IMR-90 (cell line): ENCODE data around the gene PRKCH. TPM values are rescaled to one million over a fixed set of nuclear protein-coding genes. Genes with fewer than 3 reads are reported as not detected.

ENCODE experiments used
- ATAC-seq: fragments of 200-7000 bp; cut with Tn5 transposase; 2 replicates; pipeline ENCODE4 v1.9.1; 2020; ENCODE audit warnings: low read depth, mild to moderate bottlenecking, moderate library complexity
- BruUV-seq: library from RNA; stranded (reverse); fragments of 400-500 nt; replicated peaks from 2 replicates; lab custom pipeline; 2021; lab: Mats Ljungman, UMichigan
- CTCF ChIA-PET: fragments of 300-600 bp; formaldehyde crosslinking; extraction: SDS; loops from one replicate; lab custom pipeline; 2021; ENCODE audit warnings: antibody characterized with exemption; lab: Yijun Ruan, JAX
- POLR2A ChIA-PET: fragments of 300-600 bp; sonication (Branson Sonifier 250); formaldehyde crosslinking; loops from one replicate; lab custom pipeline; 2022; ENCODE audit warnings: antibody characterized with exemption; ENCODE audit not compliant: unreplicated experiment; lab: Charles Lee
- DNase-seq: peaks from one replicate; pipeline ENCODE4 v3.0.0; 2013
- H2AFZ ChIP-seq: replicated peaks from 2 replicates; pipeline ENCODE3; 2013; ENCODE audit warnings: low read length, mild to moderate bottlenecking; ENCODE audit not compliant: poor library complexity
- H2AK5ac ChIP-seq: 2 replicates; pipeline ENCODE4 v1.6.1; 2013; ENCODE audit warnings: low read depth, low read length, inconsistent platforms
- H2AK9ac ChIP-seq: replicated peaks from 2 replicates; pipeline ENCODE3; 2013; ENCODE audit warnings: mild to moderate bottlenecking, low read depth, low read length, moderate library complexity; ENCODE audit not compliant: poor library complexity
- H2BK120ac ChIP-seq: 2 replicates; pipeline ENCODE4 v1.6.1; 2013; ENCODE audit warnings: low read depth, low read length, inconsistent platforms
- H2BK15ac ChIP-seq: 3 replicates; pipeline ENCODE4 v1.6.1; 2013; ENCODE audit warnings: low read depth, low read length, inconsistent platforms
- H2BK20ac ChIP-seq: 2 replicates; pipeline ENCODE4 v1.6.1; 2013; ENCODE audit warnings: low read depth, mild to moderate bottlenecking, inconsistent platforms, low read length, moderate library complexity
- H2BK5ac ChIP-seq: 2 replicates; pipeline ENCODE4 v1.6.1; 2013; ENCODE audit warnings: mild to moderate bottlenecking, low read depth, low read length, inconsistent platforms; ENCODE audit not compliant: poor library complexity, severe bottlenecking
- H3K14ac ChIP-seq: replicated peaks from 2 replicates; pipeline ENCODE4 v1.6.1; 2013; ENCODE audit warnings: low read depth, low read length, inconsistent platforms
- H3K18ac ChIP-seq: 2 replicates; pipeline ENCODE4 v1.6.1; 2013; ENCODE audit warnings: low read depth, low read length, control low read depth
- H3K23ac ChIP-seq: 2 replicates; pipeline ENCODE4 v1.6.1; 2013; ENCODE audit warnings: low read depth, low read length, inconsistent platforms
- H3K27ac ChIP-seq: 2 replicates; pipeline ENCODE4 v1.5.1; 2013; ENCODE audit warnings: mild to moderate bottlenecking, control low read depth, low read length; ENCODE audit not compliant: insufficient read depth
- H3K27me3 ChIP-seq: 2 replicates; pipeline ENCODE4 v1.6.1; 2013; ENCODE audit warnings: low read length; ENCODE audit not compliant: control insufficient read depth, insufficient read depth
- H3K36me3 ChIP-seq: 2 replicates; pipeline ENCODE4 v1.6.1; 2013; ENCODE audit warnings: low read length, mixed read lengths; ENCODE audit not compliant: control insufficient read depth, insufficient read depth
- H3K4ac ChIP-seq: 2 replicates; pipeline ENCODE4 v1.6.1; 2013; ENCODE audit warnings: low read depth, low read length, inconsistent platforms
- H3K4me1 ChIP-seq: 2 replicates; pipeline ENCODE4 v1.6.1; 2013; ENCODE audit warnings: low read length, mixed read lengths; ENCODE audit not compliant: control insufficient read depth, insufficient read depth
- H3K4me2 ChIP-seq: 2 replicates; pipeline ENCODE4 v1.6.1; 2013; ENCODE audit warnings: low read depth, mild to moderate bottlenecking, control low read depth, low read length, moderate library complexity
- H3K4me3 ChIP-seq: 2 replicates; pipeline ENCODE4 v1.5.1; 2013; ENCODE audit warnings: low read depth, mild to moderate bottlenecking, control low read depth, low read length, moderate library complexity; ENCODE audit not compliant: insufficient read depth
- H3K56ac ChIP-seq: 2 replicates; pipeline ENCODE4 v1.6.1; 2013; ENCODE audit warnings: low read length, inconsistent platforms; ENCODE audit not compliant: insufficient read depth; ENCODE audit errors: extremely low read depth
- H3K79me1 ChIP-seq, 2 experiments: 2 replicates each; pipeline ENCODE4 v1.6.1; 2013; ENCODE audit warnings: low read length in 2 of 2, inconsistent platforms in 1 of 2, low read depth in 1 of 2
- H3K9ac ChIP-seq: 2 replicates; pipeline ENCODE4 v1.6.1; 2013; ENCODE audit warnings: low read depth, low read length, control low read depth
- H3K9me1 ChIP-seq: 2 replicates; pipeline ENCODE4 v1.6.1; 2013; ENCODE audit warnings: low read length, inconsistent platforms; ENCODE audit not compliant: insufficient read depth
- H3K9me3 ChIP-seq: 2 replicates; pipeline ENCODE4 v1.6.1; 2013; ENCODE audit warnings: low read length; ENCODE audit not compliant: control insufficient read depth, insufficient read depth
- H4K20me1 ChIP-seq: 2 replicates; pipeline ENCODE4 v1.6.1; 2013; ENCODE audit warnings: low read length, inconsistent platforms; ENCODE audit not compliant: insufficient read depth
- H4K5ac ChIP-seq: 2 replicates; pipeline ENCODE4 v1.6.1; 2013; ENCODE audit warnings: mild to moderate bottlenecking, low read depth, low read length, control low read depth
- H4K8ac ChIP-seq, 2 experiments: 2 replicates each; pipeline ENCODE4 v1.6.1; 2013; ENCODE audit warnings: low read depth in 2 of 2, low read length in 2 of 2, control low read depth in 1 of 2, inconsistent platforms in 1 of 2
- H4K91ac ChIP-seq: 2 replicates; pipeline ENCODE4 v1.6.1; 2013; ENCODE audit warnings: low read depth, low read length, inconsistent platforms; ENCODE audit not compliant: insufficient read depth
- CHD1 ChIP-seq: IDR thresholded peaks from 2 replicates; pipeline ENCODE4 v1.6.1; 2012; ENCODE audit warnings: low read depth, low read length, improper control_type of control experiment
- FOS ChIP-seq: fragments of 150-350 bp; IDR thresholded peaks from 2 replicates; pipeline ENCODE4 v1.6.1; 2016; ENCODE audit warnings: low read depth, low read length
- MAFK ChIP-seq: IDR thresholded peaks from 2 replicates; pipeline ENCODE4 v1.6.1; 2012; ENCODE audit warnings: low read depth, low read length, improper control_type of control experiment
- MAZ ChIP-seq: IDR thresholded peaks from 2 replicates; pipeline ENCODE4 v1.6.1; 2012; ENCODE audit warnings: low read depth, mild to moderate bottlenecking, low read length, improper control_type of control experiment, moderate library complexity, borderline replicate concordance
- NFE2L2 ChIP-seq: fragments of 150-350 bp; IDR thresholded peaks from 2 replicates; pipeline ENCODE4 v1.6.1; 2016; ENCODE audit warnings: low read depth, mild to moderate bottlenecking, low read length
- POLR2A ChIP-seq: IDR thresholded peaks from 2 replicates; pipeline ENCODE4 v1.6.1; 2012; ENCODE audit warnings: mild to moderate bottlenecking, low read depth, low read length
- RAD21 ChIP-seq: IDR thresholded peaks from 2 replicates; pipeline ENCODE4 v1.6.1; 2012; ENCODE audit warnings: low read length, improper control_type of control experiment
- RCOR1 ChIP-seq: IDR thresholded peaks from 2 replicates; pipeline ENCODE4 v1.6.1; 2012; ENCODE audit warnings: mild to moderate bottlenecking, low read length, improper control_type of control experiment; ENCODE audit not compliant: insufficient replicate concordance
- RFX5 ChIP-seq: IDR thresholded peaks from 2 replicates; pipeline ENCODE4 v1.8.0; 2012; ENCODE audit warnings: low read depth, mild to moderate bottlenecking, low read length, moderate library complexity
- SMC3 ChIP-seq: fragments of 150-350 bp; IDR thresholded peaks from 2 replicates; pipeline ENCODE4 v1.6.1; 2016; ENCODE audit warnings: low read depth, mild to moderate bottlenecking, antibody characterized with exemption, low read length, moderate library complexity
- WGBS, 2 experiments: methylation state at CpG; one replicate each; pipeline versions ENCODE4 v1.1.5 to v1.1.7; 2013; ENCODE audit warnings: missing lambda C conversion rate in 2 of 2; ENCODE audit not compliant: insufficient read length in 1 of 2; ENCODE audit errors: extremely low coverage in 2 of 2; 5-methylcytosine and 5-hydroxymethylcytosine counted together
- dilution Hi-C: fragments of 300-500 bp; cut with HindIII; formaldehyde crosslinking; loops from one replicate; pipeline ENCODE4 v1.14.3; 2018; ENCODE audit warnings: low sequenced_read_pairs; ENCODE audit not compliant: unreplicated experiment
- in situ Hi-C: fragments of 300-500 bp; cut with MboI; formaldehyde crosslinking; loops from 3 replicates; pipeline ENCODE4 v1.14.3; 2019; ENCODE audit warnings: low sequenced_read_pairs, inconsistent platforms, mixed read lengths
- intact Hi-C: fragments of 100-400 bp; cut with micrococcal nuclease; formaldehyde crosslinking; loops from 2 replicates; pipeline ENCODE4 v1.10.0; 2022
- polyA plus RNA-seq, 3 experiments: library from polyadenylated mRNA; depleted of rRNA; stranded (reverse); fragments of >200 nt; gene quantifications; 2 replicates each; pipeline ENCODE4 v1.2.3, GENCODE V29; 2012; ENCODE audit warnings: low replicate concordance in 1 of 3
- total RNA-seq: library from RNA; depleted of rRNA; stranded (reverse); fragments of >200 nt; gene quantifications from 2 replicates; pipeline ENCODE4 v1.2.3, GENCODE V29; 2012
- TF ChIP-seq, protein P1 (sequence below): conservative IDR thresholded peaks from 2 replicates; pipeline ENCODE4 v1.5.1; 2012; ENCODE audit warnings: mild to moderate bottlenecking, low read depth, low read length, improper control_type of control experiment
- TF ChIP-seq, protein P2 (sequence below): fragments of 150-350 bp; IDR thresholded peaks from 2 replicates; pipeline ENCODE4 v1.6.1; 2016; ENCODE audit warnings: low read depth, mild to moderate bottlenecking, low read length, moderate library complexity, borderline replicate concordance

PRKCH gene
- total and polyA plus RNA-seq, 2 of the 4 experiments (the other 2 are of a cell fraction), result 1.6 to 2.3 TPM

DNA sequence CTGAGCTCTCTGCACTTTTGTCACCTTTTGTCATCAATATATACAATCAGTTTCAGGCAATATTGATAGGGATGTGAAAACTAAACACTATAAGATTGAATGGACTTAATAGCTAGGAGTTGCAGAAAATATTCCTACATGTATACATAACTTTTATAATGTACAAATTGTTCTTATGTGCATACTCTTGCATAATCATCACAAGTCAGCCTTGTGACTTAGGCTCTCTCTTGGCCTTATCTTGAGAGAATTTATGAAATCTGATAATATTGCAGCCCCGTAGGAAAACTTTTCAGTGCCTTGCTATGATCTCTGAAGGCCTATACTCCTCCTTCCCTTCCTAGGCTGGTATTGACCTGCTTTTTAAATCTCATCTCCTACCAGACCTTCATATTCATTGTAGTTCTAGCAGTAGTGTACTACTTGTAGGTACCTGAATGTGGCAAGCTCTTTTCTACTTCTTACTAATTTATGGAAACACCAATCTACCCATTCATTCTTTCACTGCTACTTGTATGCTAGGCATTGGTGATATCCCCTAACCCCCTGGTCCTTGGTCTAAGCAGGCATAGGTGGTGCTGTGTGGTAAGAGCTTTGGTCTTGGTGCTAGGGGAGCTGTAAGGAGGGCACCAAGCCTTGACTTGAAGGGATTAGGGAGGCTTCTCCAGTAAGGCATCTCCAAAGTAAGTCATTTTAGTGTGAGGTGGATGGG lies 100.0 kb downstream of the PRKCH start:
- Histone ChIP-seq H3K27me3 (peaks cover 37% of the 10 kb centered on the region), H2BK5ac (no peak overlapping the region), H2BK15ac (no peak overlapping the region), H3K36me3 (no peaks in the 10 kb centered on the region), H3K9ac (no peak overlapping the region), H3K27ac (no peak overlapping the region), H4K91ac (no peak overlapping the region), H3K79me1 (no peaks in the 10 kb centered on the region), H3K56ac (no peak overlapping the region), H2BK120ac (no peak overlapping the region), H3K4me1 (no peaks in the 10 kb centered on the region), H2BK20ac (no peak overlapping the region), H2AK9ac (no peak overlapping the region), H2AFZ (no peak overlapping the region), H3K9me3 (no peaks in the 10 kb centered on the region), H4K5ac (no peak overlapping the region), H3K4ac (no peak overlapping the region), H3K9me1 (no peaks in the 10 kb centered on the region), H3K4me2 (no peak overlapping the region), H4K8ac (no peak overlapping the region), H3K4me3 (no peak overlapping the region), H3K18ac (no peak overlapping the region), H3K14ac (no peak overlapping the region), H3K23ac (no peak overlapping the region), H4K20me1 (no peaks in the 10 kb centered on the region), H2AK5ac (no peak overlapping the region)
- in situ Hi-C loops, result no loop called here
- no CpG with 5 or more reads among the region's 1 CpG for WGBS, 2 experiments
- no TSS peak for BruUV-seq
- dilution Hi-C loops, result no loop called here
- ATAC-seq (no peak), DNase-seq (no peak)
- CTCF ChIA-PET, result no interaction called here
- TF ChIP-seq MAZ (no peak), POLR2A (no peak), CHD1 (no peak), NFE2L2 (no peak), RCOR1 (no peak), RAD21 (no peak), FOS (no peak), SMC3 (no peak), RFX5 (no peak), MAFK (no peak)
- TF ChIP-seq, protein P1, sequence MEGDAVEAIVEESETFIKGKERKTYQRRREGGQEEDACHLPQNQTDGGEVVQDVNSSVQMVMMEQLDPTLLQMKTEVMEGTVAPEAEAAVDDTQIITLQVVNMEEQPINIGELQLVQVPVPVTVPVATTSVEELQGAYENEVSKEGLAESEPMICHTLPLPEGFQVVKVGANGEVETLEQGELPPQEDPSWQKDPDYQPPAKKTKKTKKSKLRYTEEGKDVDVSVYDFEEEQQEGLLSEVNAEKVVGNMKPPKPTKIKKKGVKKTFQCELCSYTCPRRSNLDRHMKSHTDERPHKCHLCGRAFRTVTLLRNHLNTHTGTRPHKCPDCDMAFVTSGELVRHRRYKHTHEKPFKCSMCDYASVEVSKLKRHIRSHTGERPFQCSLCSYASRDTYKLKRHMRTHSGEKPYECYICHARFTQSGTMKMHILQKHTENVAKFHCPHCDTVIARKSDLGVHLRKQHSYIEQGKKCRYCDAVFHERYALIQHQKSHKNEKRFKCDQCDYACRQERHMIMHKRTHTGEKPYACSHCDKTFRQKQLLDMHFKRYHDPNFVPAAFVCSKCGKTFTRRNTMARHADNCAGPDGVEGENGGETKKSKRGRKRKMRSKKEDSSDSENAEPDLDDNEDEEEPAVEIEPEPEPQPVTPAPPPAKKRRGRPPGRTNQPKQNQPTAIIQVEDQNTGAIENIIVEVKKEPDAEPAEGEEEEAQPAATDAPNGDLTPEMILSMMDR, result no peak
- TF ChIP-seq, protein P2, sequence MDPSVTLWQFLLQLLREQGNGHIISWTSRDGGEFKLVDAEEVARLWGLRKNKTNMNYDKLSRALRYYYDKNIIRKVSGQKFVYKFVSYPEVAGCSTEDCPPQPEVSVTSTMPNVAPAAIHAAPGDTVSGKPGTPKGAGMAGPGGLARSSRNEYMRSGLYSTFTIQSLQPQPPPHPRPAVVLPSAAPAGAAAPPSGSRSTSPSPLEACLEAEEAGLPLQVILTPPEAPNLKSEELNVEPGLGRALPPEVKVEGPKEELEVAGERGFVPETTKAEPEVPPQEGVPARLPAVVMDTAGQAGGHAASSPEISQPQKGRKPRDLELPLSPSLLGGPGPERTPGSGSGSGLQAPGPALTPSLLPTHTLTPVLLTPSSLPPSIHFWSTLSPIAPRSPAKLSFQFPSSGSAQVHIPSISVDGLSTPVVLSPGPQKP, result no peak
- POLR2A ChIA-PET, result no interaction called here
- intact Hi-C loops, result no loop called here
